HepG2 (cell line): ENCODE measurements around the gene SRXN1. TPM values are rescaled to one million over a fixed set of nuclear protein-coding genes. Genes with fewer than 3 reads are reported as not detected.

Experiments
- AFF4 ChIP-seq: sonication (generic); formaldehyde crosslinking; IDR thresholded peaks from 2 replicates; pipeline ENCODE4 v1.4.0; 2020; ENCODE audit warnings: missing genetic modification reagents
- ATF3 ChIP-seq: sonication (generic); formaldehyde crosslinking; IDR thresholded peaks from 2 replicates; pipeline ENCODE4 v1.4.0; 2020; ENCODE audit warnings: missing genetic modification reagents
- KDM4B ChIP-seq: sonication (generic); formaldehyde crosslinking; IDR thresholded peaks from 2 replicates; pipeline ENCODE4 v1.4.0; 2020; ENCODE audit warnings: missing genetic modification reagents
- KLF15 ChIP-seq: sonication (generic); formaldehyde crosslinking; IDR thresholded peaks from 2 replicates; pipeline ENCODE4 v1.8.1; 2023; ENCODE audit warnings: borderline replicate concordance, mild to moderate bottlenecking, inconsistent platforms, missing genetic modification reagents, mixed read lengths
- POLR2AphosphoS5 ChIP-seq: IDR thresholded peaks from 2 replicates; pipeline ENCODE4 v1.6.1; 2012; ENCODE audit warnings: low read depth, low read length
- SP140L ChIP-seq: sonication (generic); formaldehyde crosslinking; IDR thresholded peaks from 2 replicates; pipeline ENCODE4 v1.4.0; 2020; ENCODE audit warnings: missing genetic modification reagents, borderline replicate concordance
- STAT5B ChIP-seq: sonication (generic); formaldehyde crosslinking; IDR thresholded peaks from 2 replicates; pipeline ENCODE4 v1.4.0; 2020; ENCODE audit warnings: missing genetic modification reagents
- TFDP2 ChIP-seq: sonication (generic); formaldehyde crosslinking; IDR thresholded peaks from 2 replicates; pipeline ENCODE4 v1.4.0; 2020; ENCODE audit warnings: missing genetic modification reagents
- ZBTB38 ChIP-seq: sonication (generic); formaldehyde crosslinking; IDR thresholded peaks from 2 replicates; pipeline ENCODE4 v1.5.1; 2020; ENCODE audit warnings: mild to moderate bottlenecking, missing genetic modification reagents
- ZNF232 ChIP-seq: sonication (generic); formaldehyde crosslinking; IDR thresholded peaks from 2 replicates; pipeline ENCODE4 v1.4.0; 2020; ENCODE audit warnings: missing genetic modification reagents, borderline replicate concordance
- ZNF292 ChIP-seq: sonication (generic); formaldehyde crosslinking; IDR thresholded peaks from 2 replicates; pipeline ENCODE4 v1.8.1; 2022; ENCODE audit warnings: mild to moderate bottlenecking, low read depth, missing genetic modification reagents, borderline replicate concordance
- ZNF563 ChIP-seq: sonication (generic); formaldehyde crosslinking; IDR thresholded peaks from 2 replicates; pipeline ENCODE4 v1.8.0; 2022; ENCODE audit warnings: mild to moderate bottlenecking, moderate library complexity, missing genetic modification reagents
- ZNF678 ChIP-seq: sonication (generic); formaldehyde crosslinking; IDR thresholded peaks from 2 replicates; pipeline ENCODE4 v1.4.0; 2020; ENCODE audit warnings: mild to moderate bottlenecking, missing genetic modification reagents
- ZNF737 ChIP-seq: sonication (generic); formaldehyde crosslinking; IDR thresholded peaks from 2 replicates; pipeline ENCODE4 v1.5.0; 2020; ENCODE audit warnings: missing genetic modification reagents, mild to moderate bottlenecking, borderline replicate concordance
- polyA plus RNA-seq, 8 experiments: library from polyadenylated mRNA; depleted of rRNA in 3 of 8; stranded (reverse) in 7 of 8; unstranded in 1 of 8; fragments of >200 nt; fragmentation: Illumina TruSeq in 4 of 8; extraction: Trizol in 4 of 8; gene quantifications; 2 replicates each; pipeline versions ENCODE4 v1.2.1 to v1.2.3, GENCODE V29; 2011 to 2016; ENCODE audit warnings: low read depth in 4 of 8, missing spikeins in 1 of 8, mixed read lengths in 1 of 8; ENCODE audit not compliant: insufficient read depth in 1 of 8
- total RNA-seq, 5 experiments: library from RNA; depleted of rRNA; stranded (reverse); fragments of >200 nt; fragmentation: Illumina TruSeq; extraction: Trizol; gene quantifications; 2 replicates each; pipeline ENCODE4 v1.2.3, GENCODE V29; 2016; ENCODE audit warnings: low read depth in 1 of 5
- TF ChIP-seq, protein P1 (sequence below): sonication (generic); formaldehyde crosslinking; IDR thresholded peaks from 2 replicates; pipeline ENCODE4 v1.5.1; 2020; ENCODE audit warnings: mild to moderate bottlenecking, missing genetic modification reagents, borderline replicate concordance
- TF ChIP-seq, protein P2 (sequence below): sonication (generic); formaldehyde crosslinking; IDR thresholded peaks from 2 replicates; pipeline ENCODE4 v1.5.0; 2020; ENCODE audit warnings: mild to moderate bottlenecking, missing genetic modification reagents, borderline replicate concordance

The SRXN1 gene
- total and polyA plus RNA-seq, 2 of the 13 experiments (the other 11 are each of a cell fraction or from before 2014, with no cell fraction given): 29.9 to 87.7 TPM

DNA sequence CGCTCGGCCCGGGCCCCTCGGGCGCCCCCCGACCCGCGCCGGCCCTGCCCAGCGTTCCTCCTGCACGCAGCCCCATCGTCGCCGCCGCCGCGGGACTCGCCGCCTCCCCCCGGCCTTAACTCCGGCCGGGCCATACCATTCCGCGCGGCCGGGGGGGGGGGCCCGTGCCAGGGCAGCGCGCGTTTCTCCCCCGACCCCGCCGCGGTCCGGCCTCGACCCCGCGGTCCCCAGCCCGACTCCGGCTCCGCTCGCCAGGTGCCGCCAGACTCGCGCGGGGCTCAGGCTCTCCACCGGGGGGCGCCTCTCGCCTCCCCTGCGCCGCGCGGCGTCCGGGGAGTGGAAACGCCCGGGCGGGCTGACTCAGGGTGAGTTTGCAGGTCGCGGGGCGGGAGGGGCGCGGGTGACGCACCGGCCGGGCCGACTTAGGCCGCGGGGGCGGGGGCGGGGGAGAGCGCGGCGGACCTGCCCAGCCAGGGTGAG lies at the start of gene SRXN1 (continued):
- TF ChIP-seq AFF4: no peak
- no peak for TF ChIP-seq ZNF737 (CRISPR knock-in tag)
- TF ChIP-seq POLR2AphosphoS5: peak; percentile 43; the same call in 1 of the 2 replicates
- TF ChIP-seq, protein P1, sequence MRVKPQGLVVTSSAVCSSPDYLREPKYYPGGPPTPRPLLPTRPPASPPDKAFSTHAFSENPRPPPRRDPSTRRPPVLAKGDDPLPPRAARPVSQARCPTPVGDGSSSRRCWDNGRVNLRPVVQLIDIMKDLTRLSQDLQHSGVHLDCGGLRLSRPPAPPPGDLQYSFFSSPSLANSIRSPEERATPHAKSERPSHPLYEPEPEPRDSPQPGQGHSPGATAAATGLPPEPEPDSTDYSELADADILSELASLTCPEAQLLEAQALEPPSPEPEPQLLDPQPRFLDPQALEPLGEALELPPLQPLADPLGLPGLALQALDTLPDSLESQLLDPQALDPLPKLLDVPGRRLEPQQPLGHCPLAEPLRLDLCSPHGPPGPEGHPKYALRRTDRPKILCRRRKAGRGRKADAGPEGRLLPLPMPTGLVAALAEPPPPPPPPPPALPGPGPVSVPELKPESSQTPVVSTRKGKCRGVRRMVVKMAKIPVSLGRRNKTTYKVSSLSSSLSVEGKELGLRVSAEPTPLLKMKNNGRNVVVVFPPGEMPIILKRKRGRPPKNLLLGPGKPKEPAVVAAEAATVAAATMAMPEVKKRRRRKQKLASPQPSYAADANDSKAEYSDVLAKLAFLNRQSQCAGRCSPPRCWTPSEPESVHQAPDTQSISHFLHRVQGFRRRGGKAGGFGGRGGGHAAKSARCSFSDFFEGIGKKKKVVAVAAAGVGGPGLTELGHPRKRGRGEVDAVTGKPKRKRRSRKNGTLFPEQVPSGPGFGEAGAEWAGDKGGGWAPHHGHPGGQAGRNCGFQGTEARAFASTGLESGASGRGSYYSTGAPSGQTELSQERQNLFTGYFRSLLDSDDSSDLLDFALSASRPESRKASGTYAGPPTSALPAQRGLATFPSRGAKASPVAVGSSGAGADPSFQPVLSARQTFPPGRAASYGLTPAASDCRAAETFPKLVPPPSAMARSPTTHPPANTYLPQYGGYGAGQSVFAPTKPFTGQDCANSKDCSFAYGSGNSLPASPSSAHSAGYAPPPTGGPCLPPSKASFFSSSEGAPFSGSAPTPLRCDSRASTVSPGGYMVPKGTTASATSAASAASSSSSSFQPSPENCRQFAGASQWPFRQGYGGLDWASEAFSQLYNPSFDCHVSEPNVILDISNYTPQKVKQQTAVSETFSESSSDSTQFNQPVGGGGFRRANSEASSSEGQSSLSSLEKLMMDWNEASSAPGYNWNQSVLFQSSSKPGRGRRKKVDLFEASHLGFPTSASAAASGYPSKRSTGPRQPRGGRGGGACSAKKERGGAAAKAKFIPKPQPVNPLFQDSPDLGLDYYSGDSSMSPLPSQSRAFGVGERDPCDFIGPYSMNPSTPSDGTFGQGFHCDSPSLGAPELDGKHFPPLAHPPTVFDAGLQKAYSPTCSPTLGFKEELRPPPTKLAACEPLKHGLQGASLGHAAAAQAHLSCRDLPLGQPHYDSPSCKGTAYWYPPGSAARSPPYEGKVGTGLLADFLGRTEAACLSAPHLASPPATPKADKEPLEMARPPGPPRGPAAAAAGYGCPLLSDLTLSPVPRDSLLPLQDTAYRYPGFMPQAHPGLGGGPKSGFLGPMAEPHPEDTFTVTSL (CRISPR knock-in tag): no peak; the same call in 1 of the 2 replicates
- TF ChIP-seq KLF15 (CRISPR knock-in tag): 0 out of 2 replicates have a peak, but pooled peaks have one; percentile 15
- peak; percentile 80 for TF ChIP-seq ATF3
- TF ChIP-seq SP140L (CRISPR knock-in tag): no peak
- TF ChIP-seq TFDP2 (CRISPR knock-in tag): peak; percentile 89
- TF ChIP-seq, protein P2, sequence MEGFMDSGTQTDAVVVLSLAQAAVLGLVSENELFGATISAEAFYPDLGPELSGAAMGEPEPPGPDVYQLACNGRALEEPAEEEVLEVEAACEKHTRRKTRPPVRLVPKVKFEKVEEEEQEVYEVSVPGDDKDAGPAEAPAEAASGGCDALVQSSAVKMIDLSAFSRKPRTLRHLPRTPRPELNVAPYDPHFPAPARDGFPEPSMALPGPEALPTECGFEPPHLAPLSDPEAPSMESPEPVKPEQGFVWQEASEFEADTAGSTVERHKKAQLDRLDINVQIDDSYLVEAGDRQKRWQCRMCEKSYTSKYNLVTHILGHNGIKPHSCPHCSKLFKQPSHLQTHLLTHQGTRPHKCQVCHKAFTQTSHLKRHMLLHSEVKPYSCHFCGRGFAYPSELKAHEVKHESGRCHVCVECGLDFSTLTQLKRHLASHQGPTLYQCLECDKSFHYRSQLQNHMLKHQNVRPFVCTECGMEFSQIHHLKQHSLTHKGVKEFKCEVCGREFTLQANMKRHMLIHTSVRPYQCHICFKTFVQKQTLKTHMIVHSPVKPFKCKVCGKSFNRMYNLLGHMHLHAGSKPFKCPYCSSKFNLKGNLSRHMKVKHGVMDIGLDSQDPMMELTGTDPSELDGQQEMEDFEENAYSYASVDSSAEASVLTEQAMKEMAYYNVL: peak; percentile 17
- TF ChIP-seq KDM4B (CRISPR knock-in tag): no peak
- no peak for TF ChIP-seq ZNF292 (CRISPR knock-in tag)
- TF ChIP-seq ZNF232 (CRISPR knock-in tag): peak; percentile 19; the same call in 1 of the 2 replicates
- peak; percentile 33; the same call in 1 of the 2 replicates for TF ChIP-seq STAT5B (CRISPR knock-in tag)
- TF ChIP-seq ZNF563 (CRISPR knock-in tag): peak; percentile 98
- TF ChIP-seq ZNF678: no peak; the same call in 1 of the 2 replicates
- peak; percentile 86; the same call in 1 of the 2 replicates for TF ChIP-seq ZBTB38 (CRISPR knock-in tag)
